T-helper 2 cell treated with Interferon-gamma antibody and Interleukin-4, amounts not matched to agents 5 μg/mL and 100 μg/mL, for 36 hours (primary cell): ENCODE data around the gene SKOR1.

Experiments
- DNase-seq: peaks from one replicate; pipeline ENCODE4 v3.0.0; 2021; ENCODE audit warnings: low spot score
- H3K27ac Mint-ChIP-seq: one replicate; pipeline ENCODE4 v1.8.0; 2021; ENCODE audit warnings: mild to moderate bottlenecking, mixed read lengths
- H3K27me3 Mint-ChIP-seq: one replicate; pipeline ENCODE4 v1.8.0; 2021; ENCODE audit warnings: low read depth, mixed read lengths
- H3K36me3 Mint-ChIP-seq: one replicate; pipeline ENCODE4 v1.8.0; 2021; ENCODE audit warnings: low read depth, mixed read lengths
- H3K4me1 Mint-ChIP-seq: one replicate; pipeline ENCODE4 v1.8.0; 2021; ENCODE audit warnings: low read depth, mixed read lengths
- H3K4me3 Mint-ChIP-seq: one replicate; pipeline ENCODE4 v1.8.0; 2022; ENCODE audit warnings: mild to moderate bottlenecking, moderate library complexity, mixed read lengths
- H3K9me3 Mint-ChIP-seq: one replicate; pipeline ENCODE4 v1.8.0; 2021; ENCODE audit warnings: mixed read lengths

The SKOR1 gene

GRCh38 chr15:67857220-67857619 lies 31.9 kb downstream of the SKOR1 start:
- Mint-ChIP-seq H3K4me3 (no peak overlapping the region), H3K27me3 (no peaks in the 10 kb centered on the region), H3K27ac (no peak overlapping the region), H3K4me1 (no peaks in the 10 kb centered on the region), H3K36me3 (no peaks in the 10 kb centered on the region), H3K9me3 (no peaks in the 10 kb centered on the region)
- DNase-seq, result no peak

GRCh38 chr15:67859331-67859946 lies 34.1 kb downstream of the SKOR1 start:
- no peak for DNase-seq
- H3K27ac Mint-ChIP-seq, result no peak overlapping the region
- H3K4me1 Mint-ChIP-seq, result peaks cover 4% of the 10 kb centered on the region
- peaks cover 4% of the 10 kb centered on the region for H3K27me3 Mint-ChIP-seq
- H3K9me3 Mint-ChIP-seq, result no peaks in the 10 kb centered on the region
- no peaks in the 10 kb centered on the region for H3K36me3 Mint-ChIP-seq
- no peak overlapping the region for H3K4me3 Mint-ChIP-seq

DNA sequence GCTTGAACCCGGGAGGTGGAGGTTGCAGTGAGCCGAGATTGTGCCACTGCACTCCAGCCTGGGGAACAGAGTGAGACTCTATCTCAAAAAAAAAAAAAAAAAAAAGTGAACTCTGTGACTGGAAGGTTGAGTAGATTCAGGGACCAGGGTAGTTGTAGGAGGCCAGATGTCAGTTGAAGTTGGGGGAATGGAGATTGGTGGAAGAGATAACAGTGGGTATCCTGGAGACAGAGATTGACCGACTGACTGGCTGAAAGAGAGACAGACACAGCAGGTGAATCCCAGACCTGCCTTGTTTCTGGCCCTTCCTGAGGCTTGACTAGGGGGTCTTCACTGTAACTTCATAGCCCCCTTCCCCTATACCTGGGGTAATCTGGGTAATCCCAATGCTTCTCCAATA lies 36.7 kb downstream of the SKOR1 start:
- DNase-seq, result no peak
- H3K4me3 Mint-ChIP-seq, result no peak overlapping the region
- peaks cover 16% of the 10 kb centered on the region for H3K27me3 Mint-ChIP-seq
- H3K9me3 Mint-ChIP-seq, result no peaks in the 10 kb centered on the region
- no peak overlapping the region for H3K27ac Mint-ChIP-seq
- no peaks in the 10 kb centered on the region for H3K36me3 Mint-ChIP-seq
- peaks cover 4% of the 10 kb centered on the region for H3K4me1 Mint-ChIP-seq

GRCh38 chr15:67862750-67863441 lies 37.6 kb downstream of the SKOR1 start:
- H3K9me3 Mint-ChIP-seq, result no peaks in the 10 kb centered on the region
- H3K4me1 Mint-ChIP-seq, result peaks cover 4% of the 10 kb centered on the region
- H3K36me3 Mint-ChIP-seq, result no peaks in the 10 kb centered on the region
- no peak for DNase-seq
- H3K4me3 Mint-ChIP-seq, result no peak overlapping the region
- peaks cover 19% of the 10 kb centered on the region for H3K27me3 Mint-ChIP-seq
- no peak overlapping the region for H3K27ac Mint-ChIP-seq

GRCh38 chr15:67863442-67863987 lies 38.2 kb downstream of the SKOR1 start:
- peaks cover 19% of the 10 kb centered on the region for H3K27me3 Mint-ChIP-seq
- H3K4me3 Mint-ChIP-seq, result peak overlapping the region; percentile 61
- peak; percentile 62 for DNase-seq
- peaks cover 4% of the 10 kb centered on the region for H3K4me1 Mint-ChIP-seq
- H3K36me3 Mint-ChIP-seq, result no peaks in the 10 kb centered on the region
- no peaks in the 10 kb centered on the region for H3K9me3 Mint-ChIP-seq
- no peak overlapping the region for H3K27ac Mint-ChIP-seq

DNA sequence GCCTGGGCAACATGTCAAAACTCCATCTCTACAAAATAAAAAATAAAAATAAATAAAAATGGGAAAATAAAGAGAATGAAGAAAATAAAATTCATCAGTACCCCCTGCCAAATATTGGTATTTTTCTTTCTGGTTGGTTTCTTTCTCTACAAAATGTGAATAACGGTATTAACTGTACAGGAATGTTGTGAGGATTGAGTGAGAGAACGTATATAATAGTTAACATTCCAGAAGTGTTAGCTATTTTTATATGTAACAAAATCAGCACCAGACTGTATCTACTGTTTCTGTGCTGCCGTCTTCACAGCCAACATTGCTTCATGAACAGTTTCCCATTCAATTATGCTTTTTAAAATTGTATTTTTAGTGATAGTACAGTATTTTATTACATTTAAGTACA lies 40.0 kb downstream of the SKOR1 start:
- peaks cover 24% of the 10 kb centered on the region for H3K27me3 Mint-ChIP-seq
- H3K36me3 Mint-ChIP-seq, result no peaks in the 10 kb centered on the region
- no peak for DNase-seq
- H3K4me3 Mint-ChIP-seq, result no peak overlapping the region
- H3K4me1 Mint-ChIP-seq, result peaks cover 4% of the 10 kb centered on the region
- peaks cover 5% of the 10 kb centered on the region for H3K9me3 Mint-ChIP-seq
- H3K27ac Mint-ChIP-seq, result no peak overlapping the region

DNA sequence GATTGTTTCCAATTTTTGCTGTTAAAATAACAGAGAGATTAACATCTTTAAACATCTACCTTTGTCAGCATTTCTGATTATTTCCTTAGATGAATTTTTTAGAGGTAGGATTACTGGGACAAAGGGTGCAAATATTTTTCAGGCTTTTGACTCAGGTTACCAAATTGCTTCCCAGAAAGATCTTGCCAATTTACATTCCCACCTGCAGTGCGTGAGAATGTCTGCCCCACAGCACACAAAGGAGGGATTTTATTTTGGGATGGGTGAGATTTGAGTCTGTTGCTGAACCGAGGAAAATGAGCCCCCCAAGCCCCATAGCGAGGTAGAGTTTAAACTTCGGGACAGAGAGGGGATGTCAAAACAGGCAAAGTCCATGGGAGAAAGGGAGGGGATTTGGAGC lies 40.5 kb downstream of the SKOR1 start:
- H3K9me3 Mint-ChIP-seq, result peaks cover 5% of the 10 kb centered on the region
- peaks cover 4% of the 10 kb centered on the region for H3K4me1 Mint-ChIP-seq
- no peak overlapping the region for H3K4me3 Mint-ChIP-seq
- H3K27me3 Mint-ChIP-seq, result peaks cover 25% of the 10 kb centered on the region
- no peak overlapping the region for H3K27ac Mint-ChIP-seq
- H3K36me3 Mint-ChIP-seq, result no peaks in the 10 kb centered on the region
- no peak for DNase-seq

GRCh38 chr15:67869701-67870100 lies 44.4 kb downstream of the SKOR1 start:
- Mint-ChIP-seq H3K27ac (no peak overlapping the region), H3K27me3 (peaks cover 45% of the 10 kb centered on the region), H3K9me3 (peaks cover 19% of the 10 kb centered on the region), H3K4me1 (no peaks in the 10 kb centered on the region), H3K4me3 (no peak overlapping the region), H3K36me3 (no peaks in the 10 kb centered on the region)
- no peak for DNase-seq

- no peak overlapping the region for H3K27ac Mint-ChIP-seq
- H3K27me3 Mint-ChIP-seq, result peaks cover 43% of the 10 kb centered on the region
- H3K4me1 Mint-ChIP-seq, result no peaks in the 10 kb centered on the region
- H3K4me3 Mint-ChIP-seq, result no peak overlapping the region
- peaks cover 19% of the 10 kb centered on the region for H3K9me3 Mint-ChIP-seq
- no peak for DNase-seq
- no peaks in the 10 kb centered on the region for H3K36me3 Mint-ChIP-seq
Observed at GRCh38 chr15:67870868-67871408, 45.6 kb downstream of the SKOR1 start.

DNA sequence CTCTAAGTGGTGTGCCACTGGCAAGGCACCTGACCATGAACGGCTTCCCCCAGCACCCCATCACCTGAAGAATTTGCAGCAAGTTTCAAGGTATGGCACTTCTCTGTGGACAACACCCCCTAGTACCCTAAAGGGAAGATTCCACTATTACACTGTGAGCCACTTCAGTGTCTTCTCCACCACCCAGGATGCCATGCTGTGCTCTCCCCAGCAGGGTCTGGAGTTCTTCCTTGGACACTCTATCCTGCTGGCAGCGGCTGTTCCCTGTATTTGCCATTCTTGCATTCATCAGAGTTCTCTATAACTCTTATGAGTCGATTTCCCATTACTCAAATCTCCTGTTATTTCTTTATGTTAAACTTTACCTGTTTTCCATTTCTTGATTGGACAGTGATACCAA lies 48.5 kb downstream of the SKOR1 start:
- peaks cover 40% of the 10 kb centered on the region for H3K27me3 Mint-ChIP-seq
- peaks cover 19% of the 10 kb centered on the region for H3K9me3 Mint-ChIP-seq
- no peak overlapping the region for H3K4me3 Mint-ChIP-seq
- no peak for DNase-seq
- no peaks in the 10 kb centered on the region for H3K36me3 Mint-ChIP-seq
- H3K27ac Mint-ChIP-seq, result no peak overlapping the region
- H3K4me1 Mint-ChIP-seq, result no peaks in the 10 kb centered on the region

- Mint-ChIP-seq H3K36me3 (no peaks in the 10 kb centered on the region), H3K27ac (no peak overlapping the region), H3K9me3 (peaks cover 2% of the 10 kb centered on the region), H3K4me1 (peaks cover 12% of the 10 kb centered on the region), H3K4me3 (no peak overlapping the region), H3K27me3 (peaks cover 25% of the 10 kb centered on the region)
- no peak for DNase-seq
Observed at GRCh38 chr15:67878712-67879206, 53.5 kb downstream of the SKOR1 start.

- no peaks in the 10 kb centered on the region for H3K9me3 Mint-ChIP-seq
- H3K27ac Mint-ChIP-seq, result no peak overlapping the region
- H3K4me3 Mint-ChIP-seq, result no peak overlapping the region
- no peak for DNase-seq
- H3K27me3 Mint-ChIP-seq, result peaks cover 18% of the 10 kb centered on the region
- H3K4me1 Mint-ChIP-seq, result peaks cover 12% of the 10 kb centered on the region
- H3K36me3 Mint-ChIP-seq, result no peaks in the 10 kb centered on the region
Observed at GRCh38 chr15:67879440-67880129, 54.3 kb downstream of the SKOR1 start.

DNA sequence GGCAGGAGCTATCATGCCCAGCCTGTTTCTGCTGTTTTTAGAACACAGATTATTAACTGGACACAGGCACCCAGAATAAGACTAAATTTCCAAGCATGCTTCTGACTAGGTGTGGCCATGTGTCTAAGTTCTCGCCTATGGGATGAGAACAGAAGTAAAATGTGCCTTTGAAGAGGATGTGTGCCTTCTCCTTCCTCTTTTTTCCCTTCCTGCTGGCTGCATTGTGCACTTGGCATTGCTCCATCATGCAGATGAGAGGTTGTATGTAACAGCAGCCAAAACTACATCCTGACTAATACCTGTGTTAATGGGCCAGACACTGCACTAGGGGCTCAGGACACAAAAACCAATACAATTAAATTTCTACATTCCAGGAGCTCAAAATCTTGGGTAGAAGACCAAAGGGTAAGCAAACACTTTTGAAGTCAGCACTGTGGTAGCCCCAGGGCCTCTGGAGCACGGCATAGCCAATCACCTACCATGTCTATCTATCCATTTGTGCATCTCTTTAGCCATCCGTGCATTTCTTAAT lies 55.4 kb downstream of the SKOR1 start:
- no peaks in the 10 kb centered on the region for H3K9me3 Mint-ChIP-seq
- H3K36me3 Mint-ChIP-seq, result no peaks in the 10 kb centered on the region
- H3K4me1 Mint-ChIP-seq, result peaks cover 14% of the 10 kb centered on the region
- H3K4me3 Mint-ChIP-seq, result no peak overlapping the region
- no peak for DNase-seq
- H3K27ac Mint-ChIP-seq, result no peak overlapping the region
- peaks cover 23% of the 10 kb centered on the region for H3K27me3 Mint-ChIP-seq
